Measurements from ENCODE around the gene LBHD1.
"Not testable (repeated sequence)": the region's sequence is repeated elsewhere in the genome, so short reads cannot be mapped to it uniquely, and the experiment has no call there.

The LBHD1 gene

DNA sequence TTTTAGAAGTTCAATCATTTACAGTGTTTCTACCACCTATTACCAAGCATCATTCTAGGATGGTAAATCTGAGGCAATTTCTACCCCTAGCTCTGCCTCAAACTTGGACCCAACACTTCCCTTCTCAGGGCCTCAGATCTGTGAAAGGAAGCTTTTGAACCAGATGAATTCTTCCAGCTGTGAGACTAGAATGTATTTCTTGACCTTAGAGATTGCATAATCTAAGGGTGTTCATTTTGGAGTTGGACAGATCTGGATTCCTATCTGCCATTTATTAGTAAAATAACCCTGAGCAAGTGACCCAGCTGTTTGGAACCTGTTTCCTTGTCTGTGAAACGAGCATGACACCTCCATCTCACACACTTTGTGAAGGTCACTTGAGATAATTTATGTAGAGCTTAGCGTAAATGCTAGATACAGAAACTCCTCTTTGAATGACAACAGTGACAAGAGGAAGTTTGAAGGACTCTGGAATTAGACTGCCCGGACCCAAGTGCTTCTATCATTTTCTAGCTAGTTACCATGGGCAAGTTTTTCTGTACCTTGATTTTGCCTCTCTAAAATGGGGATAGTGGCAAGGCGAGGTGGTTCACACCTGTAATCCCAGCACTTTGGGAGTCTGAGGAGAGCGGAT lies 15.2 kb downstream of the LBHD1 start:
- DNase-seq, result no peak

DNA sequence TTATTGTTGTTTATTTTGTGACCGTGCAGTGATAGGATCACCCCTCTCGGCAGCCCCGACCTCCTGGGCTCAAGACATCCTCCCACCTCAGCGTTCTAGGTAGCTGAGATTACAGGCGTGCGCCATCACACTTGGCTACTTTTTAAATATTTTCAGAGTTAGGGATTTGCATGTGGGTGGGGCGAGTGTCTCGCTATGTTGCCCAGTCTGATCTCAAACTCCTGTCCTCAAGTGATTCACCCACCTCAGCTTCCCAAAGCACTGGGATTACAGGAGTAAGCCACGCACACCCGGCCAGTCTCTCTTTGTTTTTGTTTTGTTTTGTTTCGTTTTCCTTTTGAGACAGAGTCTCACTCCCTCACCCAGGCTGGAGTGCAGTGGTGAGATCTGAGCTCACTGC lies 17.8 kb downstream of the LBHD1 start:
- no peak for DNase-seq

DNA sequence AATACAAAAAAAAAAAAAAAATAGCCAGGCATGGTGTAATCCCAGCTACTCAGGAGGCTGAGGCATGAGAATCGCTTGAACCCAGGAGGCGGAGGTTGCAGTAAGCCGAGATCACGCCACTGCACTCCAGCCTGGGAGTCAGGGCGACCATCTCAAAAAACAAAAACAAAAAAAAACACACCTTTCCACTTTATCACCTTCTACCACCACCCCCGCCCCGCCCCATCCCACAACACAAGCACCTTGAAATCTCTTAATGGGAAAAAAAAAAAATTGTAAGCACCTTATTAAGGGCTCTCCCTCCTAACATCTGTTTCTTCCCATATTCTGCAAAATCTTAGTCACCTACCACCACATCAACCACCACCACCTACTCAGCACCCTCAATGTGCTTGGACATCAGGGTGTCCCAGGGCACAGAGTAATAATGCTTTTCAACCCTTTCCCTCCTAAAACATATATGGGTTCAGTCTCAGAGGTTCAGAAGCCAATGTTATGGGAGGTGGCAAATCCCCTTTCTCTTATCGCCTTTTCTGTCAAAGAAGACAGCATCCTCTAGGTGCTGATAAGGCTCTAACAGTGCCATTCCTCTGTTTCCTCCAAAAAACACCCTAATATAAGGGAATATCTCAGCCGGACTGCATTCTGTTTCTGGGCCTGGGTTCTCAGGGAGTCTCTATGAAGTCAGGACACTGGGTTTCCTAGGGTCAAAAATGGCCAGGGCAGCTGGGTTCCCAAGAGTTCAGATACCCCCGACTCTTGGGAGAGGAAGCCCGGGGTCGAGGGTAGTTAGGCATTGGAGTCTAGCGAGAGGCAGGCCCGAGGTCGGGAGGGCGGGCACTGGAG lies 19.7 kb downstream of the LBHD1 start:
- no peak for DNase-seq

DNA sequence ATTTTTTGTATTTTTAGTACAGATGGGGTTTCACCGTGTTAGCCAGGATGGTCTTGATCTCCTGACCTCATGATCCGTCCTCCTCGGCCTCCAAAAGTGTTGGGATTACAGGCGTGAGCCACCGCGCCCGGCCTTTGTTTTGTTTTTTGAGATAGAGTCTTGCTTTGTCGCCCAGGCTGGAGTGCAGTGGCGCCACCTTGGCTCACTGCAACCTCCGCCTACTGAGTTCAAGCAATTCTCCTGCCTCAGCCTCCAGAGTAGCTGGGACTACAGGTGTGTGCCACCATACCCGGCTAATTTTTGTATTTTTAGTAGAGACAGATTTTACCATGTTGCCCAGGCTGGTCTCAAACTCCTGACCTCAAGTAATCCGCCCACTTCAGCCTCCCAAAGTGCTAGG lies 21.8 kb downstream of the LBHD1 start:
- not testable (repeated sequence) for DNase-seq

DNA sequence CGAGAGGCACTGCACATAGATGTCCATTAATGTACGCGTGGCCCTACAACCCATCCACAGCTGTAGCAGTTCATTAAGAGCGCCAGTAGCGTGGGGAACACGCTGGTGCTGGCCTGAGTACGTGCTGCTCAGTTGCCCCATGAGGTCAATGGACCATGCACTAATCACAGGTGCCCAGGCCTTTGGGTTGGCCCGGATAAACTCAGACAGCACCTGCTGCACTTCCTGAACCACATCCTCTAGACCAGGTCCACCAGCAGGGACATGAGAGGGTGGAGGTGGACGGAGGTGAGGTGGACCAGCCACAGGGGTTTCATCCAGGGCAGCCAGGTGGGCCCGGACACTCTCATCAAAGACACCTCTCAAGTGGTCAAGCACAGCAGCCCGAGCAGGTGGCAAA lies 22.6 kb downstream of the LBHD1 start:
- no peak for DNase-seq

DNA sequence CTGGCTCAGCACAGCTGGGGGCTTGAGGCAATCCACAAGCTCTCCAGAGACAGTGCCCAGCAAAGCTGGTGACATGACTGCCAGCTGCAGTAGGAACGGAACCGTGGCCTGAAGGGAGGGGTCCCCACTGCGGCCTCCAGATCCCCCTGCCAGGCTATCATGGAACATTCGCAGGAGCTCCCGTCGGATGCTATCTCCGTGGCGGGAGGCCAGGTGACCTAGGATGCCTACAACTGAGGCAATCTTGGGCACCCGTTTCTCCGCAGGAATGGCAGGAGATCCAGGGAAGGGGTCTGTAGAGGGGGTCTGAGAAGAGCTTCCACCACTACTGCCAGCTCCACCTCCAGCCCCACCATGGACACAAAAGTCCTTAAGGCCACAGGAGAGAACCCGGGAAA lies 23.1 kb downstream of the LBHD1 start:
- DNase-seq, result no peak

DNA sequence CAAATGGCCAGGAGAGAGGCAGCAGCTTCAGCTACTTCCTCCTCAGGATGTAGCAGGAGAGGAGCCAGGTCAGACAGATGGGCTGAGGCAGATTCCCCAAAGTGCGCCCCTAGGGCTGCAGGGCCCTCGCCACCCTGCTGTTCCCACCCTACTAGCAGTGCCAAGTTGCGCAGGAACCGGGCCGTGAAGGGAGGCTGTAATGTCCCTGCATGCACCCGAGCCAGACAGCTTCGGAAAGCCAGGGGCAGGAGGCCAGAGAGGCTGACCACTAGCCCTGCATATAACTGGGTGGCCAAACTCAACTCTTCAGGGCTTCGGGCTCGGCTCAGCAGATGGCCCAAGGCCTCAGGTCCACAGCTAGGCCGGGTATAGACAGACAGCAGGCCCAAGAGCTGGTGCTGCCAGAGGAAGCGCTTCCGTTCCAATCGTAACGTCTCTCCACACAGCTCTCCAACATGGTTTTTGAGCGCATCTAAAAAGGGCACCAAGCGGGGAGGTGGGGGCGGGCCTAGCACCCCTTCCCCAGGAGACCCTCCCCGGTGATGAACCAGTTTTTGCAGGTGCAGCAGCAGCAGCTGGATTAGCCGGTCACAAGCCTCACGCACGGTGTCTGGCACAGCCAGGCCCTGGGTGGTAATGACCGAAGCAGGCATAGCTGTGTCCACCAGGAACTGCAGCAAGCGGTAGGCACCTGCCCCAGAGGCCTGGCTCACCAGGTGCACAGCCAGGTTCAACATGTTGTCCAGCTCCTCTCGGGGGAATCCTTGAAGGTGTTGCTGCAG lies 23.7 kb downstream of the LBHD1 start:
- DNase-seq, result no peak

DNA sequence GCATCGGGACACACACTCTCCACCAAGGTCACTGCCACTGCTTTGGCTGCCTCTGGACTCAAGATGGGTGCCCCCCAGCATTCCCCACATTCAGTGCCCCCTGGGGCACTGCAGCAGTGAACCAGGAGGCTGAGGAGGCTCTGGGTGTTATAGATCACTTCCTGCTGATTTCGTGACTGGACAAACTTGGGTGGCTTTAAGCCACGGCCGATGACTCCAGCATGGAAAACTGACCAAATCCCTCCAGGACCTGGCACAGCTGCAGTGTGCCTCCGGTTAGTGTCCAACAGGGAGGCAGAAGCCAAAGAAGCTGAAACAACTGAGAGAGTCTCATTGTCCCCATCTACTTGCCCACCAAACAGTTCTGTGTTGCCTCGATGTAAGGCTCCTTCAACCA lies 24.5 kb downstream of the LBHD1 start:
- DNase-seq, result no peak

DNA sequence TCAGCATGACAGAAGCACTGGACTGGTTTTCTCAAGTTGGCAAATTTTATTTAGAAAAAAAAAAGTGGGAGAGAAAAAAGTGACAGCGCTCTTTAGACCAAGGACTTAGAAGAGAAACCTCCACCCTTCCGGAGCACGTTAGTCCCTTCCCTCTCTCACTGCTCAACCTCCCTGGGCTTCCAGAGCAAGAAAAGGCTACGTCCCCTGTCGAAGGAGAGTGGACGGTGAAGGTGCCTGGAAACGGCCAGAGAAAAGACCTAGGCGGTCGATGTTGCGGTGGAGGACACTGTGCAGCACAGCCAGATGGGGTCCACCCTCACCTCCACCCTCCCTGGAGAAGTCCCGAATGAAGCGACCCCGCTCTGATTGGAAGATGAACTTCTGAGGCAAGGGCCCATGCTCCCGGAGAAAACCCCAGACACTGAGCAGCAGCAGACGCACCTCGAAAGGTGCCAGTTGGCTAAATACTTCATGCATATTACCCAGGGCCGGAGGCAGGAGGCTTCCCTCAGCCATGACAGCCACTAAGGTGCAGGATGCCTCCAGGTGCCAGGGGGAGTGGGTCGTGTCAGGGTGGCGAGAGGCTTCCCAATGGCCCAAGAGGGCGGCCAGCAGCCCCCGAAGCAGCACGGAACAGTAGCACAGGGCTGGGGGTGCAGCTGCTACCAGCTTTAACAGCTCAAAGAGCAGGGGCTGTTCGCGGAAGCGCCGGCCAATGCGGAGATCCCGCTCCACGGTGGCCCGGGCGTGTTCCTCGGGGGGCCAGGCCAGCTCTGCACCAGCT lies 25.1 kb downstream of the LBHD1 start:
- no peak for DNase-seq

DNA sequence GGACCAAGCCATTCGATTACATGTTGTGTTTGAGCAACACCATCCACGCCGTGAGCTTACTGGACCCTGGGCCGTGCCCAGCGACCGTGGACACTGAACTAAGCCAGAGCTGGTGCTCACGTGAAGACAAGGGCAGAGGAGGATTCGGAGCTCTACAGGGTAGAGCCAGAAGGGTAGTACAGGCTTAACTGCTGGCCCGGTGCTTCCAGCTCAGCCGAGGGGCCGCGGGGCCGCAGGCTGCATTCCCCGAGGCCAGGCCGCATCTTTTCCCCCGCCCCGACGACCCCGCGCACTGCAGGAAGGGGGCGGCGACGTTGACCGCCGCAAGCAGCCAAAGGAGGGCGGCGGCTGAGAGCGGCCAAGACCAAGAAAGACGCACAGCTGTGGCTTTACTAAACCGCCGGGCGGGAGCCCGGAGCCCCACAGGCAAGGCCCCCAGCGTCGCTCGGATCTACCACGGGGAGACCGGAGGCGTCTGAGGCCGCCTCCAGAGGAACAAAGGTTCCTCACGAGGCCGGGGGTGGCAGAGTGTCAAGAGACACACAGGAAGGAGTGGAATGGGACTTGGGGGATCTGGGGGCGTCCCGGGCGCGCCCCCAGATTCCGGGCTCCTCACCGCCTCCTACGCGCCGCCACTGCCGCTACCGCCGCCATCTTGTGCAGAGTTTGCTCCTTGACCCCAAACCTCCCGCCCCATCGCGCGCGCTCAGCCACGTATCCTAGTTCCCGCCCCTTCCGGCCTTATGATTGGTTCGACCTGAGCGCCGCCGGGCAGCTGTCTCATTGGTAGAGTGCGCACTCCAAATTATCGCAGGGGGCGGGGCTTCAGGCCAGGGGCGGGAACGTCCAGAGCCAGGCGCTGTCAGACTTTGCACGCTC lies 25.9 kb downstream of the LBHD1 start, which contains the start of gene GANAB:
GANAB (minus strand) TSS at position 668 of the 879 bp plus-strand sequence; CDS start at position 654, 14 bp downstream.
- peak; percentile 97 to 98 for DNase-seq

DNA sequence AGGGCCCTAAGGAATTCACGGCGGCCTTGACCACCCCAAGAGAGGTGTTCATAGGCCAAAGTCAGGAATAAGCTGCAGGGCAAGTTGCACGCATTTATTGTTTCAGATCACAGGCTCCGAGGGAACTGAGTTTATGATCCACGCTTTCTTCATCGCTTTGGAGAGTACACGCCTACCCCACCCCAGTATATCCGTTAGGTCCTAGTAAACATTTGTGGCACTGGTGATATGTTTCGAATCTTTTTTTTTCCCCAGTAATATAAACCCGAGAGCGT lies 26.5 kb downstream of the LBHD1 start:
- no peak for DNase-seq

DNA sequence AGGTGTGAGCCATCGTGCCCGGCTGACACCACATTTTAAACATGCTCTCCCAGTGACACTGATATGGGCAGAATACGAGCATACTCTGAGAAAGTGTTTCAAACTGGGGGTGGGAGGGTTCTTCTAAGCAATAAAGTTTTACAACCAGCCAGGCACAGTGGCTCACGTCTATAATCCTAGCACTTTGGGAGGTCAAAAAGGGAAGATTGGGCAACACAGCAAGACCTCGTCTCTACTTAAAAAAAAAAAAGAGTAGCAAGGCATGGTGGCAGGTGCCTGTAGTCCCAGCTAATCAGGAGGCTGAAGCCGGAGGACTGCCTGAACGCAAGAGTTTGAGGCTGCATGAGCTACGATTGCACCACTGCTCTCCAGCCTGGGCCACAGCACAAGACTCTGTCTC lies 27.8 kb downstream of the LBHD1 start:
- no peak for DNase-seq

DNA sequence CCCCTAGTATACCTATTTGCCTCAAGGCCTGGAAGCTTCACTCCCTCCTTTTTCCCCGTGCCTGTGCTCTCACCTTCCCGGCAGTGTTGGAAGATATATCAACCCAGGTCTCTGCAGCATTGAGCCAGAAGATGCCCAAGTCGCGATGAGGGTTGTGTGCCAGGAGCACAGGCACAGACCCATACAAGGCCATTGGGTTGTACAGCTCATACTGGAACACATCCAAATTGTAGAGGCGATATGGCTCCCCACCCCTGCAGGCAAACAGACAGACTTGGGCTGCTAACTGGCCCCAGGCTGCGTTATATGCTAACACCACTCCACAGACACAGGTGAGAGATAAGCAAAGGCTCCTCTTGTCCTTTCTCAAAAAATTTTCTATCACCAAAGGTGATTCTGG lies 39.6 kb downstream of the LBHD1 start:
- DNase-seq, result no peak

DNA sequence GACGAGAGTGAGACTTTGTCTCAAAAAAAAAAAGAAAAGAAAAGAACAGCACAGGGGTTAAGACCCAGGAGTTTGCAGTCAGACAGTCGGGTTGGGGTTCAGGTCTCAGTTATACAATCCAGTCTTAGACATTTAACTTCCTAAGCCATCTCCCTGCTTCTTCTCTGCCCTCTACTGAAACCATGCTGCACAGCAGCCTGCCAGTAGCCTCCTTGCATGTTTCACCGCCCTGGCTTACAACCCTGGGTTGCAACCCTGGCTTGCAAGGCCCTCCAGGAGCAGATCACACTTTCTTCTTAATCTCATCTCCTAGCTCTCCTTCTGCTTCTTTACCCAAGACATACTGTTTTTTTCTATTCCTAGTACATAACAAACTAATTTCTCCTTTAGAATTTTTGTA lies 44.4 kb downstream of the LBHD1 start:
- no peak for DNase-seq

DNA sequence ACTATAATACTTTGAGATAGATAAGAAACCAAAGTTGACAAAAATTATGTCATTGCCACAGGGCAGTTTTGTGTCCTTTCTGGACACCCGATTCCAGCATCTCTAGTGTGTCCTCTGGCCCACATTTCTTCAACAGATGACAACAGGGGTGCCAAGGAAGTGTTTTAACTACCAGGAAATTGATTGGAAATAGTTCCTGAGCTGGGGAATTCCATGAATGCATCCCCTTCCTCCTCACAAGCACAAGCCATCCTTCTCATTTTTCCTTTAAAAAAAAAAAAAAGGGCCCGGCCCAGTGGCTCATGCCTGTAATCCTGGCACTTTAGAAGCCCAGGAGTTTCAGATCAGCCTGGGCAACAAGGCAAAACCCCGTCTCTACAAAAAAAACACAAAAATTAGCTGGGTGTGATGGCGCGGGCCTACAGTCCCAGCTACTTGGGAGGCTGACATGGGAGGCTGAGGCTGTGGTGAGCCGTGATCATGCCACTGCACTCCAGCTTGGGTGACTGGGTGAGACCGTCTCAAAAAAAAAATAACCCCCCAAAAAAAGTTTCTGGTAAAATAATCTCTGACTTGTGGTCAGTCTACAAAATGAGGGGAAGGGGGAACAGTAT lies 49.5 kb downstream of the LBHD1 start:
- no peak for DNase-seq

DNA sequence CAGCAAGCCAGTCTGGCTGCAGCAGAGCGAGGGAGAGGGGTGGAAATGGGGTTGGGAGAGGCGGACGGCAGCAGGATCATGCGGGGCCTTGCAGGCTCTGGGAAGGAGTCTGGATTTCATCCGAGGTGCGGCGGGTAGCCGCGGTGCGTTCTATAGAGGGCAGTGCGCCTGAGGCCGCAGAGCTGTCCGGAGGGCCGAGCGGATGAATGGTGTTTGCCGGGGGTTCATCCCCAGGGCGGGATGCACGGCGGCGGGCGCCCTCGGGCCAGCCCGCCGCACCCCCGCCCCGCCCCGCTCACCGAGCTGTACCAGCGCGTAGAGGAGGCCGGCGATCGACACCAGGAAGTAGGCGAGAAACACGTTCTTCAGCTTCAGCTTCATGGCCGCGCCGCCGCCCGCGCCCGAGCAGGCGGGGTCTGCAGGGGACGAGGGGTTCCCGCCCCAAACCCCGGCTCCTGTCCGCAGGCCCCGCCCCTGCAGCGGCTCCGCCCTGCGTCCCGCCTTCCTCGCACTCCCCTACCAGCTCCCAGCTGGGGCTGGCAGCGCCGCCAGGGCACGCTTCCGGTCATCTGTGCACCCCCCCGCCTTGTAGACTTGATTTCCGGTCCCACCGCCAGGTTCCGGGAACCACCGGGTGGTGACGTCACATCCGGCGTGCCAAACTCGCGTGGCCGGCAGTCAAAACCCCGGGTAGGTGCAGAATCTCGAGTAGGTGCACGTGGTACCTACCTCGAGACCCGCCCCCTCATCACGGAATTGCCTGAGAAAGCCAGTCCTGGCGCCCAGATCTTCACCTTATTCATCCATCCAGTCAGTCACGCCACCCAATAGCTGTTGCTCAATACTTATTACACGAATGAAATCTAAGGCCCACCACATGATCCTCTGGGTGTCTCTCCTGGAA lies 50.2 kb downstream of the LBHD1 start, which contains the start of gene B3GAT3:
B3GAT3 (minus strand) TSS at position 420 of the 904 bp plus-strand sequence; CDS start at position 381, 39 bp downstream.
- peak; percentile 94 to 99 for DNase-seq

DNA sequence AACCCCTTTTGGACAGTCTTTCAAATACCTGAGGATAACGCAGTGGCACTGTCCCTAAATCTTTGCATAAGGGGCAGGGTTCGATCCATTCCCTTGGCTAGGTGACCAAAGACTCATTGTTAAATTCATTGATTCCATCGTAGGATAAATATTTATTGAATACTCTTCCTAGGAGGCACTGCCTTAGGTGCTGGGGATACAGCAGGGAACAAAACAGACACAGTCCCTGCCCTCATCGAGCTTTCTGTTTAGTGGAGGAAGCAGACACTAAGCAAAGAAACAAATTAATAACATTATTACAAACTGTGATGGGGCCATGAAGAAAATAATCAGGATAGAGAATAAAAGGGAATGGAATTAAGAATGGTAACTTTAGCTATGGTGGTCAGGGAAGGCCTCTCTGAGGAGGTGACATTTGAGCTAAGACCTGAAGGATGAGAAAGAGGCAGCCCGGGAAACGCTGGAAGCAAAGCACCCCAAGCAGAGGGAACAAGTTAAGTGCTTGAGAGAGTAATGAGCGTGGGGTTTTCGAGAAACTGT lies 51.0 kb downstream of the LBHD1 start:
- DNase-seq, result no peak

DNA sequence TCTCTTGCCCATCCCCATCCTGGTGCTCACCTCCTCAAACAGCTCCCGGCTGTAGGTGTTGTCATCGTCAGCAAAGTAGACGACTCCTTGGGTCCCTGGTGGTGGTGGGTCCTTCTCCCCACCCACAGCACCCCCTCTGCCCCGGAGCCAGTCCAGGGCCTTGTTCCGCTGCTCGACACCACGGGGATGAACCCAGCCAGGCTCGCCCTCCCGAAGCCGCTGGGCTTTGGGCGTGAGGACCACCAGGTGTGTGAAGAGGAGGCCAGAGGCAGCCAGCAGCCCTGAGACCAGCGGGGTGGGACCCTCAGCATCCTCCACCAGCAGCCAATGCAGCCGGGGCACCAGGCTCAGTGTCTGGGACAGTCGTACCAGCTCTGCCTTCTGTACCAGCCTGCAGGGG lies 55.1 kb downstream of the LBHD1 start:
- not testable (repeated sequence) for DNase-seq

DNA sequence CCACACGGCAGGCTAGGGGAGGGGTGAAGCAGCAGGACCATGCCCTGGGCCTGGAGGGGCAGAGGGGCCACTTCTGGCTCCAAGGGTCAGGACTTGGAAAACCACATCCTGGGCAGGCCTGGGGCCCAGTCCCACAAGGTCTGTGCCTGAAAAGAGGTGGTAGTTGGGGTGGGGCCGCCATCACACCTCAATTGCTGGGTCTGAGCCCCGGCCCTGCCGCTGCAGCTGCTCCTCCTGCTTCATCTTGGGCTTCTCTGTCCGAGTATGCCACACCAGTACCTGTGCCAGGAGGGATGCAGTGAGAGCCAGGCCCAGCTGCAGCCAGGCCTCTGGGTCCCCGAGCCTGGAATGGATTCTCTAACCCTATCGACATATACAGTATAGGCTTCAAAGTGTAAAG lies 56.5 kb downstream of the LBHD1 start:
- DNase-seq, result no peak

DNA sequence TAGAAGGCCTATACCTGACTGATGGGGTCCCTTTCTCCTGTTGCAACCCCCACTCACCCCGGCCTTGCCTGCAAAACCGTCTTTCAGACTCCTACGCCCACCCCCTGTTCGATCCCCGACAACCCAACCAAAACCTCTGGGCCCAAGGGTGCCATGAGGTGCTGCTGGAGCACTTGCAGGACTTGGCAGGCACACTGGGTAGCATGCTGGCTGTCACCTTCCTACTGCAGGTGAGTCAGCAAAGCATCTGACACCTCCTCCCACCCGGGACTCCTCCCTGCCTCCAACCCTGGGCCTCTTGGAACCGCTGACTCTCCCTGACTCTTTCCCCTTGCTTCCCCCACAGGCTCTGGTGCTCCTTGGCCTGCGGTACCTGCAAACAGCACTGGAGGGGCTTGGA lies 57.8 kb downstream of the LBHD1 start:
- no peak for DNase-seq
